Mesodermal cell (in vitro differentiated cells): ENCODE measurements around the gene MCF2L2.

Experiments used
- H3K27ac ChIP-seq: 2 replicates; pipeline ENCODE4 v1.7.0; 2013; ENCODE audit warnings: mild to moderate bottlenecking, low read depth, low read length, moderate library complexity; ENCODE audit not compliant: severe bottlenecking
- H3K36me3 ChIP-seq: 2 replicates; pipeline ENCODE4 v1.7.1; 2013; ENCODE audit warnings: mild to moderate bottlenecking, low read length, moderate library complexity; ENCODE audit not compliant: control insufficient read depth, insufficient read depth
- H3K4me1 ChIP-seq: one replicate; pipeline ENCODE4 v1.7.1; 2013; ENCODE audit warnings: mild to moderate bottlenecking, low read length; ENCODE audit not compliant: insufficient read depth, control insufficient read depth, poor library complexity, severe bottlenecking
- H3K4me3 ChIP-seq: 2 replicates; pipeline ENCODE4 v1.7.0; 2013; ENCODE audit warnings: low read length, control low read depth, mild to moderate bottlenecking; ENCODE audit not compliant: insufficient read depth, poor library complexity, severe bottlenecking; ENCODE audit errors: extremely low read depth
- H3K9me3 ChIP-seq: 2 replicates; pipeline ENCODE4 v1.7.1; 2013; ENCODE audit warnings: mild to moderate bottlenecking, low read length, moderate library complexity; ENCODE audit not compliant: control insufficient read depth
- WGBS, 2 experiments: methylation state at CpG; one replicate each; pipeline ENCODE4 v1.1.5; 2013; ENCODE audit warnings: missing lambda C conversion rate in 2 of 2; ENCODE audit not compliant: insufficient coverage in 2 of 2; 5-methylcytosine and 5-hydroxymethylcytosine counted together

Gene MCF2L2

GRCh38 chr3:183268366-183268765 is 160.1 kb downstream of the MCF2L2 start:
- Histone ChIP-seq H3K4me1 (peaks cover 18% of the 10 kb centered on the region), H3K27ac (no peak overlapping the region), H3K9me3 (no peaks in the 10 kb centered on the region), H3K36me3 (peaks cover 13% of the 10 kb centered on the region), H3K4me3 (no peak overlapping the region)
- WGBS, 2 experiments = 50 to 55% methylated on average over 5 of the region's 5 CpGs

GRCh38 chr3:183267140-183267539 is 161.3 kb downstream of the MCF2L2 start:
- H3K9me3 ChIP-seq = no peaks in the 10 kb centered on the region
- H3K36me3 ChIP-seq = peaks cover 13% of the 10 kb centered on the region
- H3K4me3 ChIP-seq = no peak overlapping the region
- H3K4me1 ChIP-seq = peaks cover 30% of the 10 kb centered on the region
- whole genome bisulfite sequencing, 2 experiments = 94 to 95% methylated on average over 3 to 5 of the region's 5 CpGs
- H3K27ac ChIP-seq = no peak overlapping the region

- 90 to 92% methylated on average over 2 of the region's 3 CpGs for WGBS, 2 experiments
- Histone ChIP-seq H3K4me3 (no peak overlapping the region), H3K9me3 (no peaks in the 10 kb centered on the region), H3K27ac (no peak overlapping the region), H3K4me1 (peaks cover 30% of the 10 kb centered on the region), H3K36me3 (peaks cover 13% of the 10 kb centered on the region)
These were observed 162.0 kb downstream of the MCF2L2 start for GRCh38 chr3:183266454-183266853.

- Histone ChIP-seq H3K4me1 (peaks cover 30% of the 10 kb centered on the region), H3K36me3 (peaks cover 13% of the 10 kb centered on the region), H3K4me3 (no peak overlapping the region), H3K9me3 (no peaks in the 10 kb centered on the region), H3K27ac (peak overlapping the region; percentile 90)
- WGBS, 2 experiments = 57 to 58% methylated on average over 4 to 5 of the region's 5 CpGs
These were observed 162.5 kb downstream of the MCF2L2 start for GRCh38 chr3:183265834-183266417.

GRCh38 chr3:183265157-183265642 is 163.2 kb downstream of the MCF2L2 start:
- WGBS, 2 experiments = 28% methylated on average over 13 to 15 of the region's 15 CpGs
- no peaks in the 10 kb centered on the region for H3K9me3 ChIP-seq
- no peak overlapping the region for H3K4me3 ChIP-seq
- peaks cover 30% of the 10 kb centered on the region for H3K4me1 ChIP-seq
- peak overlapping the region; percentile 90 for H3K27ac ChIP-seq
- peaks cover 8% of the 10 kb centered on the region for H3K36me3 ChIP-seq

GRCh38 chr3:183264268-183264667 is 164.2 kb downstream of the MCF2L2 start:
- Histone ChIP-seq H3K9me3 (no peaks in the 10 kb centered on the region), H3K4me1 (peaks cover 30% of the 10 kb centered on the region), H3K4me3 (no peak overlapping the region), H3K27ac (no peak overlapping the region), H3K36me3 (no peaks in the 10 kb centered on the region)
- 38 to 47% methylated on average over 1 to 3 of the region's 5 CpGs for WGBS, 2 experiments

GRCh38 chr3:183262875-183263378 is 165.5 kb downstream of the MCF2L2 start:
- 97 to 100% methylated on average over 2 to 3 of the region's 3 CpGs for WGBS, 2 experiments
- Histone ChIP-seq H3K9me3 (no peaks in the 10 kb centered on the region), H3K4me1 (peaks cover 30% of the 10 kb centered on the region), H3K4me3 (no peak overlapping the region), H3K27ac (no peak overlapping the region), H3K36me3 (no peaks in the 10 kb centered on the region)

GRCh38 chr3:183261151-183261724 is 167.2 kb downstream of the MCF2L2 start:
- WGBS, 2 experiments = no CpG with 5 or more reads among the region's 5 CpGs
- Histone ChIP-seq H3K9me3 (no peaks in the 10 kb centered on the region), H3K36me3 (no peaks in the 10 kb centered on the region), H3K27ac (no peak overlapping the region), H3K4me3 (no peak overlapping the region), H3K4me1 (peaks cover 29% of the 10 kb centered on the region)

GRCh38 chr3:183260167-183260904 is 168.1 kb downstream of the MCF2L2 start:
- Histone ChIP-seq H3K4me3 (no peak overlapping the region), H3K4me1 (peaks cover 22% of the 10 kb centered on the region), H3K36me3 (no peaks in the 10 kb centered on the region), H3K9me3 (no peaks in the 10 kb centered on the region), H3K27ac (no peak overlapping the region)
- 85 to 91% methylated on average over 5 of the region's 7 CpGs for WGBS, 2 experiments

GRCh38 chr3:183259621-183260020 is 168.8 kb downstream of the MCF2L2 start:
- H3K4me1 ChIP-seq = peaks cover 21% of the 10 kb centered on the region
- H3K9me3 ChIP-seq = no peaks in the 10 kb centered on the region
- no peak overlapping the region for H3K4me3 ChIP-seq
- no peak overlapping the region for H3K27ac ChIP-seq
- 100% methylated on average over 1 to 2 of the region's 2 CpGs for WGBS, 2 experiments
- H3K36me3 ChIP-seq = no peaks in the 10 kb centered on the region
